Astrocyte (in vitro differentiated cells and primary cell): ENCODE results near the gene OSBPL9. TPM values are rescaled to one million over a fixed set of nuclear protein-coding genes. Genes with fewer than 3 reads are reported as not detected.

Source experiments
- DNase-seq: peaks from one replicate; pipeline ENCODE4 v3.0.0-alpha.2; 2010; ENCODE audit warnings: low read depth
- FAIRE-seq: peaks from 2 replicates; lab custom pipeline; 2011; peaks lifted over from hg19 to GRCh38; lab: Jason Lieb, UNC
- H2AFZ ChIP-seq: 2 replicates; pipeline ENCODE4 v1.6.0; 2012; ENCODE audit warnings: low read depth, low read length, inconsistent platforms
- H3K27ac ChIP-seq: 2 replicates; pipeline ENCODE4 v1.5.1; 2011; ENCODE audit warnings: low read depth, low read length, inconsistent platforms
- H3K27me3 ChIP-seq: 2 replicates; pipeline ENCODE4 v1.6.0; 2011; ENCODE audit warnings: low read length, inconsistent platforms; ENCODE audit not compliant: insufficient read depth
- H3K36me3 ChIP-seq: 2 replicates; pipeline ENCODE4 v1.5.1; 2011; ENCODE audit warnings: low read length, inconsistent platforms; ENCODE audit not compliant: insufficient read depth
- H3K4me1 ChIP-seq: 2 replicates; pipeline ENCODE4 v1.5.1; 2011; ENCODE audit warnings: low read length, inconsistent platforms; ENCODE audit not compliant: insufficient read depth
- H3K4me2 ChIP-seq: 2 replicates; pipeline ENCODE4 v1.6.0; 2012; ENCODE audit warnings: low read length, inconsistent platforms
- H3K4me3 ChIP-seq: 2 replicates; pipeline ENCODE4 v1.5.1; 2011; ENCODE audit warnings: low read depth, mild to moderate bottlenecking, low read length, inconsistent platforms; ENCODE audit not compliant: insufficient read depth
- H3K79me2 ChIP-seq: 2 replicates; pipeline ENCODE4 v1.6.0; 2012; ENCODE audit warnings: mild to moderate bottlenecking, low read length, inconsistent platforms; ENCODE audit not compliant: insufficient read depth
- H3K9ac ChIP-seq: 2 replicates; pipeline ENCODE4 v1.6.0; 2012; ENCODE audit warnings: mild to moderate bottlenecking, low read length, inconsistent platforms
- H3K9me3 ChIP-seq: 2 replicates; pipeline ENCODE4 v1.5.1; 2012; ENCODE audit warnings: low read depth, mild to moderate bottlenecking, low read length, inconsistent platforms; ENCODE audit not compliant: insufficient read depth
- H4K20me1 ChIP-seq: 2 replicates; pipeline ENCODE4 v1.6.0; 2012; ENCODE audit warnings: low read length, inconsistent platforms; ENCODE audit not compliant: insufficient read depth
- H3K27ac Mint-ChIP-seq: one replicate; pipeline ENCODE4 v1.8.0; 2021; ENCODE audit warnings: mild to moderate bottlenecking, mixed read lengths; ENCODE audit not compliant: unreplicated experiment
- H3K27me3 Mint-ChIP-seq: one replicate; pipeline ENCODE4 v1.8.0; 2021; ENCODE audit warnings: low read depth, mixed read lengths; ENCODE audit not compliant: unreplicated experiment
- H3K36me3 Mint-ChIP-seq: one replicate; pipeline ENCODE4 v1.8.0; 2021; ENCODE audit warnings: low read depth, mixed read lengths; ENCODE audit not compliant: unreplicated experiment
- H3K4me1 Mint-ChIP-seq: one replicate; pipeline ENCODE4 v1.8.0; 2021; ENCODE audit warnings: low read depth, mixed read lengths; ENCODE audit not compliant: unreplicated experiment
- H3K4me3 Mint-ChIP-seq: one replicate; pipeline ENCODE4 v1.8.0; 2021; ENCODE audit warnings: mild to moderate bottlenecking, moderate library complexity, mixed read lengths; ENCODE audit not compliant: unreplicated experiment
- H3K9me3 Mint-ChIP-seq: one replicate; pipeline ENCODE4 v1.8.0; 2021; ENCODE audit warnings: mild to moderate bottlenecking, mixed read lengths; ENCODE audit not compliant: unreplicated experiment
- EZH2 ChIP-seq: IDR thresholded peaks from 2 replicates; pipeline ENCODE4 v1.6.1; 2012; ENCODE audit warnings: mild to moderate bottlenecking, low read length, inconsistent platforms; ENCODE audit not compliant: insufficient read depth
- total RNA-seq: library from RNA; stranded (reverse); gene quantifications from 2 replicates; pipeline ENCODE4 v1.2.1, GENCODE V29; 2021
- TF ChIP-seq, protein P1 (sequence below): IDR thresholded peaks from 2 replicates; pipeline ENCODE4 v1.5.1; 2011; ENCODE audit warnings: low read depth, mild to moderate bottlenecking, inconsistent platforms, low read length, moderate library complexity; ENCODE audit not compliant: insufficient read depth

OSBPL9 gene
- total RNA-seq, 1 donor from 2014 or later: 117 TPM

DNA sequence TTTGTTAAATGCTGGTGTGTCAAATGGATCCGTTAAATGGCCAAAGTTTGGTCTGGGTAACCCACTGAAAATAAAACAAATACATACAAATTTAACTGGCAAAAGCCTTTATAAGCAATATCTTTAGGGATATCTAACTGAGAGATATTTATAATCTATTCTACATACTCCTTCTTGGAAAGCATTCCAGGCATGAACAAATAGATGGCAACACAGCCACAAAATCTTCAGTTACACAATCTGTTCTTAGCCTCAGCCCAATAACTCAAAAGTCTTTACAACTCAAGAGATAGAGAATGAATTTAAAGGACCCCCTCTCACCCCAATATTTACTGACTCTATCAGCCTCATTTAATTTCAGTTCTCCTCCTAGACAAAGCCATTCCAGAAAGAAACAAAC, 202.9 kb downstream of the OSBPL9 start:
- H3K4me2 ChIP-seq: no peak overlapping the region
- H4K20me1 ChIP-seq: no peaks in the 10 kb centered on the region
- no peaks in the 10 kb centered on the region for H3K27me3 ChIP-seq
- H3K36me3 ChIP-seq: peaks cover 14% of the 10 kb centered on the region
- H3K4me1 ChIP-seq: no peaks in the 10 kb centered on the region
- Mint-ChIP-seq H3K4me3 (no peak overlapping the region), H3K9me3 (no peaks in the 10 kb centered on the region), H3K36me3 (peaks cover 4% of the 10 kb centered on the region), H3K4me1 (peaks cover 6% of the 10 kb centered on the region), H3K27ac (no peak overlapping the region), H3K27me3 (no peaks in the 10 kb centered on the region)
- no peak overlapping the region for H3K4me3 ChIP-seq
- TF ChIP-seq, protein P1, sequence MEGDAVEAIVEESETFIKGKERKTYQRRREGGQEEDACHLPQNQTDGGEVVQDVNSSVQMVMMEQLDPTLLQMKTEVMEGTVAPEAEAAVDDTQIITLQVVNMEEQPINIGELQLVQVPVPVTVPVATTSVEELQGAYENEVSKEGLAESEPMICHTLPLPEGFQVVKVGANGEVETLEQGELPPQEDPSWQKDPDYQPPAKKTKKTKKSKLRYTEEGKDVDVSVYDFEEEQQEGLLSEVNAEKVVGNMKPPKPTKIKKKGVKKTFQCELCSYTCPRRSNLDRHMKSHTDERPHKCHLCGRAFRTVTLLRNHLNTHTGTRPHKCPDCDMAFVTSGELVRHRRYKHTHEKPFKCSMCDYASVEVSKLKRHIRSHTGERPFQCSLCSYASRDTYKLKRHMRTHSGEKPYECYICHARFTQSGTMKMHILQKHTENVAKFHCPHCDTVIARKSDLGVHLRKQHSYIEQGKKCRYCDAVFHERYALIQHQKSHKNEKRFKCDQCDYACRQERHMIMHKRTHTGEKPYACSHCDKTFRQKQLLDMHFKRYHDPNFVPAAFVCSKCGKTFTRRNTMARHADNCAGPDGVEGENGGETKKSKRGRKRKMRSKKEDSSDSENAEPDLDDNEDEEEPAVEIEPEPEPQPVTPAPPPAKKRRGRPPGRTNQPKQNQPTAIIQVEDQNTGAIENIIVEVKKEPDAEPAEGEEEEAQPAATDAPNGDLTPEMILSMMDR: no peak
- no peak for TF ChIP-seq EZH2
- H3K27ac ChIP-seq: no peak overlapping the region
- peak; percentile 45 for FAIRE-seq
- no peak overlapping the region for H2AFZ ChIP-seq
- H3K9ac ChIP-seq: no peak overlapping the region
- no peaks in the 10 kb centered on the region for H3K79me2 ChIP-seq
- DNase-seq: no peak
- no peaks in the 10 kb centered on the region for H3K9me3 ChIP-seq

DNA sequence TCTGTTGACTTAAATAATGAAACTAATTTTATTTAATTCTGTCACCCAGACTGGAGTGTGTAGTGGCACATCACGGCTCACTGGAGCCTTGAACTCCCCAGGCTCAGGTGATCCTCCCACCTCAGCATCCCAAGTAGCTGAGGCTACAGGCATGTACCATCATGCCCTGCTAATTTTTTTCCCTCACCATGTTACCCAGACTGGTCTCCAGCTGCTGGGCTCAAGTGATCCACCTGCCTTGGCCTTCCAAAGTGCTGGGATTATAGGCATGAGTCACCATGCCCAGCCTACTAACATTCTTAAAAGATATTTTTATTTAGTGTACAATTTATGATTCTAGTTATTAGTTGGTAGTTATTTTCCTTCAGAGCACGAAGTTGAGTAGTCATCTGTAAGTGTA, 212.2 kb downstream of the OSBPL9 start:
- no peak overlapping the region for H3K27ac Mint-ChIP-seq
- Histone ChIP-seq H3K4me1 (no peaks in the 10 kb centered on the region), H3K36me3 (peaks cover 22% of the 10 kb centered on the region), H3K27me3 (no peaks in the 10 kb centered on the region), H4K20me1 (no peaks in the 10 kb centered on the region), H3K79me2 (no peaks in the 10 kb centered on the region), H3K4me2 (no peak overlapping the region), H3K27ac (no peak overlapping the region), H3K9ac (no peak overlapping the region), H3K9me3 (no peaks in the 10 kb centered on the region), H2AFZ (no peak overlapping the region), H3K4me3 (no peak overlapping the region)
- H3K9me3 Mint-ChIP-seq: peaks cover 2% of the 10 kb centered on the region
- H3K27me3 Mint-ChIP-seq: no peaks in the 10 kb centered on the region
- FAIRE-seq (no peak), DNase-seq (no peak)
- H3K4me1 Mint-ChIP-seq: peaks cover 1% of the 10 kb centered on the region
- peaks cover 9% of the 10 kb centered on the region for H3K36me3 Mint-ChIP-seq
- TF ChIP-seq, protein P1: no peak
- no peak for TF ChIP-seq EZH2
- H3K4me3 Mint-ChIP-seq: no peak overlapping the region

DNA sequence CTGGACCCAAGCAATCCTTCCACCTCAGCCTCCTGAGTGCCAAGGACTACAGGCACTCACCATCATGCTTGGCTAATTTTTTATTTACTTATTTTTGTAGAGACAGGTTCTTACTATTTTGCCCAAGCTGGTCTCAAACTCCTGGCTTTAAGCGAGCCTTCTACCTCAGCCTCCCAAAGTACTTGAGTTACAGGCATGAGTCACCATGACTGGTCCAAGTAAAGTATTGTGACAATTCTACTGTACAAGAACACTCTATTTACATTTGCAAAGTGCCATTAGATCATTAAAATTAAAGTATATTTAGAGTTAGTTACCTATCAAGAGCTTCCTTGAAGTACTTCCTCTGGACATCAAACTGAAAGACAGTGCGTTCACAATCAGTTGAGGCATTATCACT, 216.8 kb downstream of the OSBPL9 start:
- Histone ChIP-seq H3K9ac (no peak overlapping the region), H3K4me1 (no peaks in the 10 kb centered on the region), H3K27ac (no peak overlapping the region), H4K20me1 (no peaks in the 10 kb centered on the region), H3K36me3 (peaks cover 10% of the 10 kb centered on the region), H3K9me3 (no peaks in the 10 kb centered on the region), H2AFZ (no peak overlapping the region), H3K27me3 (no peaks in the 10 kb centered on the region), H3K4me3 (no peak overlapping the region), H3K79me2 (no peaks in the 10 kb centered on the region), H3K4me2 (no peak overlapping the region)
- Mint-ChIP-seq H3K27me3 (no peaks in the 10 kb centered on the region), H3K27ac (no peak overlapping the region), H3K4me3 (no peak overlapping the region), H3K36me3 (peaks cover 10% of the 10 kb centered on the region), H3K4me1 (no peaks in the 10 kb centered on the region), H3K9me3 (peaks cover 2% of the 10 kb centered on the region)
- FAIRE-seq: no peak
- TF ChIP-seq, protein P1: no peak
- DNase-seq: peak; percentile 4
